ENCODE measurements around the gene PSMC4. TPM values are rescaled to one million over a fixed set of nuclear protein-coding genes. Genes with fewer than 3 reads are reported as not detected.
A peak's percentile ranks its signal among the peaks of the same experiment; 100 is the strongest.

The PSMC4 gene
- total and polyA plus RNA-seq, 2 donors (not counting 1 experiment from before 2014, with no cell fraction given), result 58.2 to 63.0 TPM

- H3K4me2 ChIP-seq (replicated peaks; ENCODE audit: low read depth, low read length, poor library complexity, severe bottlenecking), result no peak overlapping the region
- POLR2A ChIA-PET, result interaction anchor here (0.5 to 1.1 kb wide), 3 partner anchors 10 to 337 kb away, joined by 3 to 5 read pairs (median 4); no protein-coding TSS in a partner anchor
- H3K79me2 ChIP-seq (ENCODE audit: control insufficient read depth, insufficient read depth, low read length), result peaks cover 25% of the 10 kb centered on the region
- H3K4me1 ChIP-seq (ENCODE audit: control insufficient read depth in 2 of 2, insufficient read depth in 2 of 2, low read length in 2 of 2), result peaks cover 26 to 28% of the 10 kb centered on the region in 2 donors
- H3K27me3 Mint-ChIP-seq, result no peaks in the 10 kb centered on the region
- peaks cover 6% of the 10 kb centered on the region for H4K20me1 ChIP-seq (ENCODE audit: control insufficient read depth, insufficient read depth, low read length, poor library complexity, severe bottlenecking)
- no peak overlapping the region for H3K27ac ChIP-seq (ENCODE audit: low read length in 2 of 2)
- H3K4me3 ChIP-seq (ENCODE audit: control extremely low read depth in 1 of 5, extremely low read depth in 1 of 5, insufficient read depth in 1 of 5, low read depth in 2 of 5, low read length in 4 of 5), result no peak overlapping the region
- H3K9me3 Mint-ChIP-seq (ENCODE audit: insufficient read depth), result no peaks in the 10 kb centered on the region
- CTCF ChIA-PET, result interaction anchor here (1.0 to 4.3 kb wide), 7 partner anchors 7 to 176 kb away, joined by 4 to 77 read pairs (median 24); partner anchors contain the start of gene DYRK1B
- H3K36me3 ChIP-seq (replicated peaks in 1 of 2; ENCODE audit: control extremely low read depth in 1 of 2, control insufficient read depth in 1 of 2, extremely low read depth in 1 of 2, insufficient read depth in 2 of 2, low read length in 1 of 2), result peaks cover 0 to 16% of the 10 kb centered on the region in 2 experiments
- no peak overlapping the region for H3K4me3 Mint-ChIP-seq
- H3K4me1 Mint-ChIP-seq, result peaks cover 49% of the 10 kb centered on the region
- TF ChIP-seq EZH2 (IDR thresholded peaks at IDR 0.05; ENCODE audit: borderline replicate concordance, insufficient read depth, low read depth, low read length, poor library complexity, severe bottlenecking), result no peak
- 95% methylated on average over 14 of the region's 15 CpGs for WGBS (ENCODE audit: insufficient coverage)
- no peak overlapping the region for H3K9ac ChIP-seq (ENCODE audit: low read length)
- H3K27me3 ChIP-seq (replicated peaks in 1 of 4; ENCODE audit: control extremely low read depth in 1 of 4, control insufficient read depth in 3 of 4, insufficient read depth in 4 of 4, low read length in 3 of 4), result no peaks in the 10 kb centered on the region
- DNase-seq, result no peak
- no peaks in the 10 kb centered on the region for H3K9me3 ChIP-seq (ENCODE audit: control extremely low read depth in 1 of 3, control insufficient read depth in 2 of 3, insufficient read depth in 1 of 3, low read length in 2 of 3)
- peak overlapping the region; percentile 79 for H3K27ac Mint-ChIP-seq
- ATAC-seq (ENCODE audit: low read depth), result no peak
- H2AFZ ChIP-seq (ENCODE audit: insufficient read depth, low read depth, low read length, poor library complexity, severe bottlenecking), result no peak overlapping the region
- intact Hi-C loops (cut with micrococcal nuclease), result no loop called here
Measured at GRCh38 chr19:39968789-39969188, 2.2 kb upstream of the PSMC4 start.

DNA sequence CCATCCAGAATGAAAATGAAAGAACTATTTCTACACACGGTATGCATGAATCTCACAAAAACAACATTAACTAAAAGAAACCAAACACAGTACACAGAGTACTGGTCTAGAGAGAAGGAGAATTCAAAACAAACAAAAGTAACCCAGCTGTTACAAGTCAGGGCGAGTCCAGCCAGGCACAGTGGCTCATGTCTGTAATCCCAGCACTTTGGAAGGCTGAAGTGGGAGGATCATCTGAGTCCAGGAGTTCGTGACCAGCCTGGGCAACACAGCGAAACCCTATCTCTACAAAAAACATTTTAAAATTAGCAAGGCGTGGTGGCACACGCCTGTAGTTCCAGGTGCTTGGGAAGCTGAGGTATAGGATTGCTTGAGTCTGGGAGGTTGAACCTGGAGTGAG, 1.7 kb upstream of the PSMC4 start:
- Histone ChIP-seq H3K79me2 (ENCODE audit: control insufficient read depth, insufficient read depth, low read length) (peaks cover 29% of the 10 kb centered on the region), H3K9me3 (ENCODE audit: control extremely low read depth in 1 of 3, control insufficient read depth in 2 of 3, insufficient read depth in 1 of 3, low read length in 2 of 3) (no peaks in the 10 kb centered on the region), H3K9ac (ENCODE audit: low read length) (no peak overlapping the region), H3K27ac (ENCODE audit: low read length in 2 of 2) (peak overlapping the region in 1 of 2 donors; percentile 95), H3K4me2 (replicated peaks; ENCODE audit: low read depth, low read length, poor library complexity, severe bottlenecking) (peak overlapping the region; percentile 88), H3K4me1 (ENCODE audit: control insufficient read depth in 2 of 2, insufficient read depth in 2 of 2, low read length in 2 of 2) (peaks cover 23 to 25% of the 10 kb centered on the region in 2 donors), H2AFZ (ENCODE audit: insufficient read depth, low read depth, low read length, poor library complexity, severe bottlenecking) (peak overlapping the region; percentile 95), H3K27me3 (replicated peaks in 1 of 4; ENCODE audit: control extremely low read depth in 1 of 4, control insufficient read depth in 3 of 4, insufficient read depth in 4 of 4, low read length in 3 of 4) (no peaks in the 10 kb centered on the region), H3K4me3 (ENCODE audit: control extremely low read depth in 1 of 5, extremely low read depth in 1 of 5, insufficient read depth in 1 of 5, low read depth in 2 of 5, low read length in 4 of 5) (no peak overlapping the region), H4K20me1 (ENCODE audit: control insufficient read depth, insufficient read depth, low read length, poor library complexity, severe bottlenecking) (peaks cover 11% of the 10 kb centered on the region), H3K36me3 (replicated peaks in 1 of 2; ENCODE audit: control extremely low read depth in 1 of 2, control insufficient read depth in 1 of 2, extremely low read depth in 1 of 2, insufficient read depth in 2 of 2, low read length in 1 of 2) (peaks cover 0 to 21% of the 10 kb centered on the region in 2 experiments)
- Mint-ChIP-seq H3K4me3 (peak overlapping the region; percentile 92), H3K9me3 (ENCODE audit: insufficient read depth) (no peaks in the 10 kb centered on the region), H3K27ac (peak overlapping the region; percentile 79), H3K4me1 (peaks cover 47% of the 10 kb centered on the region), H3K27me3 (no peaks in the 10 kb centered on the region)
- ATAC-seq (ENCODE audit: low read depth) (no peak), DNase-seq (no peak)
- intact Hi-C loops (cut with micrococcal nuclease), result no loop called here
- WGBS (ENCODE audit: insufficient coverage), result no CpG with 5 or more reads among the region's 6 CpGs
- CTCF ChIA-PET, result interaction anchor here (1.0 to 4.3 kb wide), 11 partner anchors 8 to 458 kb away, joined by 4 to 77 read pairs (median 20); partner anchors contain the start of genes DYRK1B and FBL
- TF ChIP-seq EZH2 (IDR thresholded peaks at IDR 0.05; ENCODE audit: borderline replicate concordance, insufficient read depth, low read depth, low read length, poor library complexity, severe bottlenecking), result no peak
- TF ChIP-seq, protein P1, sequence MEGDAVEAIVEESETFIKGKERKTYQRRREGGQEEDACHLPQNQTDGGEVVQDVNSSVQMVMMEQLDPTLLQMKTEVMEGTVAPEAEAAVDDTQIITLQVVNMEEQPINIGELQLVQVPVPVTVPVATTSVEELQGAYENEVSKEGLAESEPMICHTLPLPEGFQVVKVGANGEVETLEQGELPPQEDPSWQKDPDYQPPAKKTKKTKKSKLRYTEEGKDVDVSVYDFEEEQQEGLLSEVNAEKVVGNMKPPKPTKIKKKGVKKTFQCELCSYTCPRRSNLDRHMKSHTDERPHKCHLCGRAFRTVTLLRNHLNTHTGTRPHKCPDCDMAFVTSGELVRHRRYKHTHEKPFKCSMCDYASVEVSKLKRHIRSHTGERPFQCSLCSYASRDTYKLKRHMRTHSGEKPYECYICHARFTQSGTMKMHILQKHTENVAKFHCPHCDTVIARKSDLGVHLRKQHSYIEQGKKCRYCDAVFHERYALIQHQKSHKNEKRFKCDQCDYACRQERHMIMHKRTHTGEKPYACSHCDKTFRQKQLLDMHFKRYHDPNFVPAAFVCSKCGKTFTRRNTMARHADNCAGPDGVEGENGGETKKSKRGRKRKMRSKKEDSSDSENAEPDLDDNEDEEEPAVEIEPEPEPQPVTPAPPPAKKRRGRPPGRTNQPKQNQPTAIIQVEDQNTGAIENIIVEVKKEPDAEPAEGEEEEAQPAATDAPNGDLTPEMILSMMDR (IDR thresholded peaks at IDR 0.05), result no peak
- POLR2A ChIA-PET, result interaction anchor here (0.5 to 2.2 kb wide), 4 partner anchors 11 to 336 kb away, joined by 3 to 9 read pairs (median 4); no protein-coding TSS in a partner anchor
